Astrocyte (in vitro differentiated cells and primary cell): ENCODE results near the gene BRICD5. TPM values are rescaled to one million over a fixed set of nuclear protein-coding genes. Genes with fewer than 3 reads are reported as not detected.

Experiments
- DNase-seq: peaks from one replicate; pipeline ENCODE4 v3.0.0-alpha.2; 2010; ENCODE audit warnings: low read depth
- FAIRE-seq: peaks from 2 replicates; lab custom pipeline; 2011; peaks lifted over from hg19 to GRCh38; lab: Jason Lieb, UNC
- H2AFZ ChIP-seq: 2 replicates; pipeline ENCODE4 v1.6.0; 2012; ENCODE audit warnings: low read depth, low read length, inconsistent platforms
- H3K27ac ChIP-seq: 2 replicates; pipeline ENCODE4 v1.5.1; 2011; ENCODE audit warnings: low read depth, low read length, inconsistent platforms
- H3K27me3 ChIP-seq: 2 replicates; pipeline ENCODE4 v1.6.0; 2011; ENCODE audit warnings: low read length, inconsistent platforms; ENCODE audit not compliant: insufficient read depth
- H3K36me3 ChIP-seq: 2 replicates; pipeline ENCODE4 v1.5.1; 2011; ENCODE audit warnings: low read length, inconsistent platforms; ENCODE audit not compliant: insufficient read depth
- H3K4me1 ChIP-seq: 2 replicates; pipeline ENCODE4 v1.5.1; 2011; ENCODE audit warnings: low read length, inconsistent platforms; ENCODE audit not compliant: insufficient read depth
- H3K4me2 ChIP-seq: 2 replicates; pipeline ENCODE4 v1.6.0; 2012; ENCODE audit warnings: low read length, inconsistent platforms
- H3K4me3 ChIP-seq: 2 replicates; pipeline ENCODE4 v1.5.1; 2011; ENCODE audit warnings: low read depth, mild to moderate bottlenecking, low read length, inconsistent platforms; ENCODE audit not compliant: insufficient read depth
- H3K79me2 ChIP-seq: 2 replicates; pipeline ENCODE4 v1.6.0; 2012; ENCODE audit warnings: mild to moderate bottlenecking, low read length, inconsistent platforms; ENCODE audit not compliant: insufficient read depth
- H3K9ac ChIP-seq: 2 replicates; pipeline ENCODE4 v1.6.0; 2012; ENCODE audit warnings: mild to moderate bottlenecking, low read length, inconsistent platforms
- H3K9me3 ChIP-seq: 2 replicates; pipeline ENCODE4 v1.5.1; 2012; ENCODE audit warnings: low read depth, mild to moderate bottlenecking, low read length, inconsistent platforms; ENCODE audit not compliant: insufficient read depth
- H4K20me1 ChIP-seq: 2 replicates; pipeline ENCODE4 v1.6.0; 2012; ENCODE audit warnings: low read length, inconsistent platforms; ENCODE audit not compliant: insufficient read depth
- H3K27ac Mint-ChIP-seq: one replicate; pipeline ENCODE4 v1.8.0; 2021; ENCODE audit warnings: mild to moderate bottlenecking, mixed read lengths; ENCODE audit not compliant: unreplicated experiment
- H3K27me3 Mint-ChIP-seq: one replicate; pipeline ENCODE4 v1.8.0; 2021; ENCODE audit warnings: low read depth, mixed read lengths; ENCODE audit not compliant: unreplicated experiment
- H3K36me3 Mint-ChIP-seq: one replicate; pipeline ENCODE4 v1.8.0; 2021; ENCODE audit warnings: low read depth, mixed read lengths; ENCODE audit not compliant: unreplicated experiment
- H3K4me1 Mint-ChIP-seq: one replicate; pipeline ENCODE4 v1.8.0; 2021; ENCODE audit warnings: low read depth, mixed read lengths; ENCODE audit not compliant: unreplicated experiment
- H3K4me3 Mint-ChIP-seq: one replicate; pipeline ENCODE4 v1.8.0; 2021; ENCODE audit warnings: mild to moderate bottlenecking, moderate library complexity, mixed read lengths; ENCODE audit not compliant: unreplicated experiment
- H3K9me3 Mint-ChIP-seq: one replicate; pipeline ENCODE4 v1.8.0; 2021; ENCODE audit warnings: mild to moderate bottlenecking, mixed read lengths; ENCODE audit not compliant: unreplicated experiment
- EZH2 ChIP-seq: IDR thresholded peaks from 2 replicates; pipeline ENCODE4 v1.6.1; 2012; ENCODE audit warnings: mild to moderate bottlenecking, low read length, inconsistent platforms; ENCODE audit not compliant: insufficient read depth
- total RNA-seq: library from RNA; stranded (reverse); gene quantifications from 2 replicates; pipeline ENCODE4 v1.2.1, GENCODE V29; 2021
- TF ChIP-seq, protein P1 (sequence below): IDR thresholded peaks from 2 replicates; pipeline ENCODE4 v1.5.1; 2011; ENCODE audit warnings: low read depth, mild to moderate bottlenecking, inconsistent platforms, low read length, moderate library complexity; ENCODE audit not compliant: insufficient read depth

Gene BRICD5
- total RNA-seq, 1 donor from 2014 or later: 6.4 TPM

GRCh38 chr16:2172688-2173335 is 37.9 kb downstream of the BRICD5 start:
- Histone ChIP-seq H4K20me1 (peaks cover 22% of the 10 kb centered on the region), H2AFZ (no peak overlapping the region), H3K27ac (no peak overlapping the region), H3K4me1 (no peaks in the 10 kb centered on the region), H3K27me3 (no peaks in the 10 kb centered on the region), H3K36me3 (peaks cover 2% of the 10 kb centered on the region), H3K9ac (no peak overlapping the region), H3K9me3 (no peaks in the 10 kb centered on the region), H3K4me3 (no peak overlapping the region), H3K4me2 (no peak overlapping the region), H3K79me2 (no peaks in the 10 kb centered on the region)
- Mint-ChIP-seq H3K27ac (peak overlapping the region; percentile 47), H3K27me3 (no peaks in the 10 kb centered on the region), H3K4me3 (no peak overlapping the region), H3K36me3 (peaks cover 5% of the 10 kb centered on the region), H3K4me1 (no peaks in the 10 kb centered on the region), H3K9me3 (no peaks in the 10 kb centered on the region)
- FAIRE-seq (no peak), DNase-seq (no peak)
- TF ChIP-seq, protein P1, sequence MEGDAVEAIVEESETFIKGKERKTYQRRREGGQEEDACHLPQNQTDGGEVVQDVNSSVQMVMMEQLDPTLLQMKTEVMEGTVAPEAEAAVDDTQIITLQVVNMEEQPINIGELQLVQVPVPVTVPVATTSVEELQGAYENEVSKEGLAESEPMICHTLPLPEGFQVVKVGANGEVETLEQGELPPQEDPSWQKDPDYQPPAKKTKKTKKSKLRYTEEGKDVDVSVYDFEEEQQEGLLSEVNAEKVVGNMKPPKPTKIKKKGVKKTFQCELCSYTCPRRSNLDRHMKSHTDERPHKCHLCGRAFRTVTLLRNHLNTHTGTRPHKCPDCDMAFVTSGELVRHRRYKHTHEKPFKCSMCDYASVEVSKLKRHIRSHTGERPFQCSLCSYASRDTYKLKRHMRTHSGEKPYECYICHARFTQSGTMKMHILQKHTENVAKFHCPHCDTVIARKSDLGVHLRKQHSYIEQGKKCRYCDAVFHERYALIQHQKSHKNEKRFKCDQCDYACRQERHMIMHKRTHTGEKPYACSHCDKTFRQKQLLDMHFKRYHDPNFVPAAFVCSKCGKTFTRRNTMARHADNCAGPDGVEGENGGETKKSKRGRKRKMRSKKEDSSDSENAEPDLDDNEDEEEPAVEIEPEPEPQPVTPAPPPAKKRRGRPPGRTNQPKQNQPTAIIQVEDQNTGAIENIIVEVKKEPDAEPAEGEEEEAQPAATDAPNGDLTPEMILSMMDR: no peak
- no peak for TF ChIP-seq EZH2

GRCh38 chr16:2171601-2172178 is 39.0 kb downstream of the BRICD5 start:
- FAIRE-seq (no peak), DNase-seq (no peak)
- Histone ChIP-seq H3K4me2 (no peak overlapping the region), H3K27ac (no peak overlapping the region), H3K79me2 (peaks cover 1% of the 10 kb centered on the region), H3K9ac (no peak overlapping the region), H2AFZ (no peak overlapping the region), H3K27me3 (no peaks in the 10 kb centered on the region), H3K4me1 (no peaks in the 10 kb centered on the region), H3K4me3 (no peak overlapping the region), H3K9me3 (no peaks in the 10 kb centered on the region), H4K20me1 (peaks cover 28% of the 10 kb centered on the region), H3K36me3 (peaks cover 2% of the 10 kb centered on the region)
- H3K36me3 Mint-ChIP-seq: peaks cover 5% of the 10 kb centered on the region
- no peaks in the 10 kb centered on the region for H3K4me1 Mint-ChIP-seq
- TF ChIP-seq EZH2: no peak
- TF ChIP-seq, protein P1: no peak
- no peaks in the 10 kb centered on the region for H3K9me3 Mint-ChIP-seq
- H3K4me3 Mint-ChIP-seq: no peak overlapping the region
- H3K27me3 Mint-ChIP-seq: no peaks in the 10 kb centered on the region
- H3K27ac Mint-ChIP-seq: peak overlapping the region; percentile 53
